Left ventricle myocardium inferior (tissue), 1 donor: ENCODE results near the gene HOXB1. TPM values are rescaled to one million over a fixed set of nuclear protein-coding genes. Genes with fewer than 3 reads are reported as not detected.
"Not testable (repeated sequence)": the region's sequence is repeated elsewhere in the genome, so short reads cannot be mapped to it uniquely, and the experiment has no call there.

Source experiments
- DNase-seq: peaks from one replicate; pipeline ENCODE4 v3.0.0-alpha.2; 2020
- H3K27ac ChIP-seq: fragments of 200-600 bp; replicated peaks from 2 replicates; pipeline ENCODE4 v1.8.0; 2021
- H3K27me3 ChIP-seq: fragments of 200-600 bp; 2 replicates; pipeline ENCODE4 v1.8.0; 2021; ENCODE audit warnings: low read depth
- H3K36me3 ChIP-seq: fragments of 200-600 bp; 2 replicates; pipeline ENCODE4 v1.8.0; 2021
- H3K4me1 ChIP-seq: fragments of 200-600 bp; 2 replicates; pipeline ENCODE4 v1.8.0; 2021
- H3K4me3 ChIP-seq: fragments of 200-600 bp; 2 replicates; pipeline ENCODE4 v1.8.0; 2021; ENCODE audit warnings: mild to moderate bottlenecking, moderate library complexity
- H3K9me3 ChIP-seq: fragments of 200-600 bp; replicated peaks from 2 replicates; pipeline ENCODE4 v1.8.0; 2021
- intact Hi-C: fragments of 100-400 bp; cut with micrococcal nuclease; formaldehyde crosslinking; loops from one replicate; pipeline ENCODE4 v1.11.0; 2022
- total RNA-seq: library from RNA; stranded (reverse); fragmentation: NEBNext Ultra II Directional; extraction: Animal tissue kit (Norgen Biotek cat#: 25700); gene quantifications from one replicate; pipeline ENCODE4 v1.2.1, GENCODE V29; 2021
- TF ChIP-seq, protein P1 (sequence below): fragments of 200-600 bp; IDR thresholded peaks from 2 replicates; pipeline ENCODE4 v1.8.0; 2021; ENCODE audit warnings: antibody characterized with exemption, mild to moderate bottlenecking, borderline replicate concordance
- donor health status: DM: no; HTN: yes; CAD: no; lungs with severe emphysema.

The HOXB1 gene
- total RNA-seq, 1 donor from 2014 or later = not detected

DNA sequence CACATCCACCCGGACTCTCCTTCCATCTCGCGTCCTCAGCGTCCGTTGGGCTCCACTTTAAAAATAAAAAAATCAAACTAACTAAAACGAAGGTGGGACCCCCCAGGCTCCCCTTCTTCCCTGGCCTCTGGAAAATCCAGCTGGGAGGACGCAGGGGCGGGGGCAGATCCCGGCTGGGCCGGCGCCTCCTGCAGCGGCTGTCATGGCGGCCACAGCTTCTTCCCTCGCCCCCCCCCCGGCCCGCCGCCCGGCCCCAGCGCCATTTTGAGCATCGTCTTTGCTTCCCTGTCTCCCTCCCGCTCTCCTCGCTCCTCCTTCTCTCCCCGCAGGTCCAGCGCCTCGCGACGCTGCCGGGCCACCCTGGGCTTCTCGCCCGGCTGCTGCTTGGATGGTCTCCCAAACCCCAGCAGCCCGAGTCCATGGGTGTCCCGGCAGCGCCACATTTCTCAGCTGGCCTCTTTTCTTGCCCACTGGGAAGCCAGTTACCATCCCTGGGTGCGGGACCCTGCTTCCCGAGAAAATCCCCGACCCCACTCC, 10.8 kb upstream of the HOXB1 start:
- H3K9me3 ChIP-seq = no peaks in the 10 kb centered on the region
- peaks cover 46% of the 10 kb centered on the region for H3K4me1 ChIP-seq
- peak overlapping the region; percentile 74 for H3K4me3 ChIP-seq
- DNase-seq = peak; percentile 71
- no peaks in the 10 kb centered on the region for H3K36me3 ChIP-seq
- peaks cover 100% of the 10 kb centered on the region for H3K27me3 ChIP-seq
- intact Hi-C loops = no loop called here
- TF ChIP-seq, protein P1, sequence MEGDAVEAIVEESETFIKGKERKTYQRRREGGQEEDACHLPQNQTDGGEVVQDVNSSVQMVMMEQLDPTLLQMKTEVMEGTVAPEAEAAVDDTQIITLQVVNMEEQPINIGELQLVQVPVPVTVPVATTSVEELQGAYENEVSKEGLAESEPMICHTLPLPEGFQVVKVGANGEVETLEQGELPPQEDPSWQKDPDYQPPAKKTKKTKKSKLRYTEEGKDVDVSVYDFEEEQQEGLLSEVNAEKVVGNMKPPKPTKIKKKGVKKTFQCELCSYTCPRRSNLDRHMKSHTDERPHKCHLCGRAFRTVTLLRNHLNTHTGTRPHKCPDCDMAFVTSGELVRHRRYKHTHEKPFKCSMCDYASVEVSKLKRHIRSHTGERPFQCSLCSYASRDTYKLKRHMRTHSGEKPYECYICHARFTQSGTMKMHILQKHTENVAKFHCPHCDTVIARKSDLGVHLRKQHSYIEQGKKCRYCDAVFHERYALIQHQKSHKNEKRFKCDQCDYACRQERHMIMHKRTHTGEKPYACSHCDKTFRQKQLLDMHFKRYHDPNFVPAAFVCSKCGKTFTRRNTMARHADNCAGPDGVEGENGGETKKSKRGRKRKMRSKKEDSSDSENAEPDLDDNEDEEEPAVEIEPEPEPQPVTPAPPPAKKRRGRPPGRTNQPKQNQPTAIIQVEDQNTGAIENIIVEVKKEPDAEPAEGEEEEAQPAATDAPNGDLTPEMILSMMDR = no peak
- peak overlapping the region; percentile 90 for H3K27ac ChIP-seq

DNA sequence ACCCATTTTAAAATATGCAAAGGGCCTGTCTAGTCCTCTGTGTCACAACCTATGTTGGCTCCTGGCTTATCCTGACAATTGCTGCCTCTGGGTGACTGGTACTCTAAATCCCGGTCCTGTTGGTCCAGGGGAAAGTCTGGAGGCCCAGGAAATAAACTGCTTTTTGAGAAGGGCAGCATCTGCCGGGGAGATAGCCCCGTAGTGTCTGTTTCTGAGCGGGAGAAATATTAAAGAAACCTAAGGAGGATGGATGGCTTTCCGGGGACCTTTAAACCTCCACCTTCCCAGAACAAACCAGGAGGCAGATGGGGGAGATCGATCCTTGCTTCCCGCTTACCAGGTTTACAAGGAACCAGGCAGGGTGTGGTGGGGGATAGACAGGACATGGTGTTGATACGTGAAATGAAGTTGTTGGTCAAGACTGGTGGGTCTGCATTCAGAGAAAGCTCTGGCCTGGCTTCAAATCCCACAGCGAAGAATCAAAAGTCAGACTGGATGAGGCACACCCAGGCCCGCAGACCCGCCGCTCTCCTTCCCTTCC, 10.3 kb upstream of the HOXB1 start:
- TF ChIP-seq, protein P1 = no peak
- intact Hi-C loops = no loop called here
- Histone ChIP-seq H3K9me3 (no peaks in the 10 kb centered on the region), H3K36me3 (no peaks in the 10 kb centered on the region), H3K27me3 (peaks cover 98% of the 10 kb centered on the region), H3K4me3 (peak overlapping the region; percentile 74), H3K4me1 (peaks cover 44% of the 10 kb centered on the region), H3K27ac (peak overlapping the region; percentile 90)
- no peak for DNase-seq

DNA sequence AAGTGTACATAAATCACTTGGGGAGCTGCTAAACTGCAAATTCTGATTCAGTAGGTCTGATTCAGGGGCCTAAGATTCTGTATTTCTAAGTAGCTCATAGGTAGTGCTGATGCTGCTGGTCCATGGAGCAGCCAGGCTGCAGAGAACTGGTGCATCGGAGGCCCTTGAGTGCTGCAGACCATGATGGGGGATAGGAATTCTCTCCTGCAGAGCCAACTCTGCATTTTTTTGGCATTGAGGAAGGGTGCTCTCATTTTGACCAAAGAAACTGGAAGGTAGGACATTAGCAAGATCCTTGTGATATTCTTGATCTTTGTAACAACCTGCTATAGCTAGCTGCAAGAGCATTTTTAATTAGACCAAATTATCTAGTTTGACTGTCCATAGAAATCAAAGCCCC, 9.4 kb upstream of the HOXB1 start:
- intact Hi-C loops = no loop called here
- H3K27ac ChIP-seq = no peak overlapping the region
- TF ChIP-seq, protein P1 = no peak

DNA sequence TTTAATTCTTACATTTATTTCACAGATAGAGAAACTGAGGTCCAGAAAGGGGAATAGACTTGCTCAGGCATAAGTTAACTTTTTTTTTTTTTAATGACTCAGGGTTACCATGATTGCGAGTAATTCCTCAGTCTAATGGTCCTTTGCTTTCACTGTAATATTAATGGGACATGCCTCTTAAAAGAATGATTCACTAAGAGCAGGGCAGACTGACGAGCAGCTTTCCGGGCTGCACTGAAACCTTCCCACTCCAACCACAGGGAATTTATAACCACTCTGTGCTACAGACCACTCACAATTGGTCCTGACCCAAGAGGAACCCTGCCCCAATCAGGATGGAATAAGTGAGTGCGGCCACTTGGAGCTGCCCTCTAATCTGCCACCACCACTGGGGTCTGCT, 8.4 kb upstream of the HOXB1 start:
- H3K36me3 ChIP-seq = no peaks in the 10 kb centered on the region
- H3K4me3 ChIP-seq = no peak overlapping the region
- peaks cover 98% of the 10 kb centered on the region for H3K27me3 ChIP-seq
- peaks cover 25% of the 10 kb centered on the region for H3K4me1 ChIP-seq
- no peaks in the 10 kb centered on the region for H3K9me3 ChIP-seq
- no peak overlapping the region for H3K27ac ChIP-seq
- no peak for DNase-seq
- intact Hi-C loops = no loop called here
- TF ChIP-seq, protein P1 = no peak

More for the DNA sequence above, 9.4 kb upstream of the HOXB1 start:
- no peak overlapping the region for H3K4me3 ChIP-seq
- H3K36me3 ChIP-seq = no peaks in the 10 kb centered on the region
- no peaks in the 10 kb centered on the region for H3K9me3 ChIP-seq
- H3K27me3 ChIP-seq = peaks cover 98% of the 10 kb centered on the region
- peaks cover 35% of the 10 kb centered on the region for H3K4me1 ChIP-seq
- no peak for DNase-seq

DNA sequence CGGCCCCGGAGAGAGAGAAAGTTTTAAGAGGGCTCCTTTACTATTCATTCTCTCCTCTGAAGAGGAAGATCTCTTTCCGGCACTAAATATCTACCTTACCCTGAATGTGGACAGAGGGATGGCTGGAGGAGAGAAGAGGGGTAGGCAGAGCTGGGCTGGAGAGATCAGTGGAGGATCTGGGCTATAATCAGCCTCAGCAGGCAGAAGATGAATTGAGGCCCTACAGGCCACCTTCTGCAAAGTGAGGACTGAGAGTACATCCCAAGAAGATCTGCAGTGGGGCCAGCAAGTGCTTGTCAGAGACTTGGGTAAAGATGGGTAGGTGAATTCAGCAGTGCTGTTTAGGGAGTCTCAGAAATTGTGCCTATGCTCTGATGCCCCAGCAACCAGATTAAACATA, 6.5 kb upstream of the HOXB1 start:
- no peak for DNase-seq
- TF ChIP-seq, protein P1 = no peak
- Histone ChIP-seq H3K4me1 (peaks cover 12% of the 10 kb centered on the region), H3K27me3 (peaks cover 98% of the 10 kb centered on the region), H3K27ac (no peak overlapping the region), H3K9me3 (no peaks in the 10 kb centered on the region), H3K4me3 (no peak overlapping the region), H3K36me3 (no peaks in the 10 kb centered on the region)
- intact Hi-C loops = no loop called here

DNA sequence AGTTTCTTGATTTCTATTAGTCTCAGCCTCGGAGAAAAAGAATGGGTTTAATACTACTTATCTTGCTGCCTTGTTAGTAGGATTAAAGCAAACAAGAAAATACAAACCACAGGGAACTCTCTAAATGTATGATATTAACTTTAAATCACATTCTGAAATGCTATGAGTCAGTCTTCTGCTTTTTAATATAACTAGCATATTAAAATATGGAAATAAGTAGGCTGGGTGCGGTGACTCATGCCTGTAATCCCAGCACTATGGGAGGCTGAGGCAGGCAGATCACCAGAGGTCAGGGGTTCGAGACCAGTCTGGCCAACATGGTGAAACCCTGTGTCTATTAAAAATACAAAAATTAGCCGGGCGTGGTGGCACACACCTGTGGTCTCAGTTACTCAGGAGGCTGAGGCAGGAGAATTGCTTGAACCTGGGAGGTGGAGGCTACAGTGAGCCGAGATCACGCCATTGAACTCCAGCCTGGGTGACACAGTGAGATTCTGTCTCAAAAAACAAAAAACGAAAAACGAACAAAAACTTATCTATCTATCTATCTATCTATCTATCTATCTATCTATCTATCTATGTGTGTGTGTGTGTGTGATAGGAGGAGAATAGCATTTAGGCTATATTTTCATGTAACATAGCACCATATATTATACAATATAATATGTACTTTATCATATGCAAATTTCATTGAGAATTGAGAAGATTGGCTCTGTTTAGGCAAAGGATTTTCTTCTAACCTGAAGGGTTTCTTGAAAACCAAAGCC, 5.2 kb upstream of the HOXB1 start:
- H3K27ac ChIP-seq, H3K4me3 ChIP-seq, H3K4me1 ChIP-seq, H3K36me3 ChIP-seq, H3K9me3 ChIP-seq, intact Hi-C loops, DNase-seq: not testable (repeated sequence)
- peaks cover 98% of the 10 kb centered on the region for H3K27me3 ChIP-seq
